ENCODE measurements around the gene ITFG1. TPM values are rescaled to one million over a fixed set of nuclear protein-coding genes. Genes with fewer than 3 reads are reported as not detected.
"Not testable (repeated sequence)": the region's sequence is repeated elsewhere in the genome, so short reads cannot be mapped to it uniquely, and the experiment has no call there.

Gene ITFG1
- total RNA-seq, 5 donors from 2014 or later (not counting 1 experiment from before 2014, with no cell fraction given), result 17.6 to 33.9 (median 22.6) TPM

DNA sequence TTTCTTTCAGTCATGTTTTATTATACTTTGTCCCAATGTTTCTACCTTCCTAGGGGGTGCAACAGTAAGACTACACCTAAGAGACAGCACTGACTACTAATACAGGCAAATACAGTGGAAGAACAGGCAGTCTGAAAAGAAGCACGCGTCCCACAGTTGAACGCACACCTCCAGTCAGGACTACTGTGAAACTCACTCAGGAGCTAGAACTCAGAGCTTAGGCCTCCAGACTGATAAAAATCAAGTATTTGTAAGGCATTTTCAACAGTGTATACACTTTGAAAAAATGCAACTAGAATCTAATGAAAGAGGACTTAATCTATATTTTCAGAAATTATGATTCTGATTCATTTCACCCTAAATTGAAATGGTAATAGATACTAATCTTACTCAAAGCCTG is 14.4 kb downstream of the ITFG1 start:
- Mint-ChIP-seq H3K27ac (no peak overlapping the region), H3K36me3 (peaks cover 50% of the 10 kb centered on the region), H3K9me3 (no peaks in the 10 kb centered on the region), H3K27me3 (no peaks in the 10 kb centered on the region), H3K4me3 (no peak overlapping the region), H3K4me1 (peaks cover 19 to 33% (median 33%) of the 10 kb centered on the region in 3 donors)
- H3K9me3 ChIP-seq, result no peaks in the 10 kb centered on the region
- POLR2A ChIA-PET, result no interaction called here
- no peaks in the 10 kb centered on the region for H3K27me3 ChIP-seq (replicated peaks in 1 of 2; ENCODE audit: control insufficient read depth in 2 of 2, extremely low read depth in 1 of 2, insufficient read depth in 2 of 2, low read length in 1 of 2)
- DNase-seq (no peak), ATAC-seq (replicated peaks in 1 of 4) (no peak)
- H3K27ac ChIP-seq (ENCODE audit: low read length), result no peak overlapping the region
- H3K4me3 ChIP-seq (ENCODE audit: control insufficient read depth in 1 of 2, extremely low read depth in 1 of 2, low read length in 1 of 2), result no peak overlapping the region
- 100% methylated on average over 3 of the region's 3 CpGs for WGBS (ENCODE audit: insufficient coverage)
- H3K36me3 ChIP-seq (ENCODE audit: control insufficient read depth in 2 of 2, extremely low read depth in 1 of 2, insufficient read depth in 1 of 2, low read length in 1 of 2), result peaks cover 0 to 28% of the 10 kb centered on the region in 2 donors
- CTCF ChIA-PET, result interaction anchor here in 1 of 2 donors (1.0 kb wide), 1 partner anchor 10 kb away, joined by 3 read pairs; no protein-coding TSS in a partner anchor
- H3K4me1 ChIP-seq (ENCODE audit: control insufficient read depth in 1 of 2, extremely low read depth in 1 of 2, insufficient read depth in 2 of 2, low read length in 2 of 2), result no peaks in the 10 kb centered on the region

DNA sequence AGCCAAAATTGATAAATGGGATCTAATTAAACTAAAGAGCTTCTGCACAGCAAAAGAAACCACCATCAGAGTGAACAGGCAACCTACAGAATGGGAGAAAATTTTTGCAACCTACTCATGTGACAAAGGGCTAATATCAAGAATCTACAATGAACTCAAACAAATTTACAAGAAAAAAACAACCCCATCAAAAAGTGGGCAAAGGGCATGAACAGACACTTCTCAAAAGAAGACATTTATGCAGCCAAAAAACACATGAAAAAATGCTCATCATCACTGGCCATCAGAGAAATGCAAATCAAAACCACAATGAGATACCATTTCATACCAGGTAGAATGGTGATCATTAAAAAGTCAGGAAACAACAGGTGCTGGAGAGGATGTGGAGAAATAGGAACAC is 18.0 kb downstream of the ITFG1 start:
- H3K4me1 Mint-ChIP-seq, result peaks cover 26 to 42% (median 34%) of the 10 kb centered on the region in 3 donors
- CTCF ChIA-PET; H3K27ac Mint-ChIP-seq; H3K4me1 ChIP-seq (ENCODE audit: control insufficient read depth in 1 of 2, extremely low read depth in 1 of 2, insufficient read depth in 2 of 2, low read length in 2 of 2); H3K9me3 Mint-ChIP-seq; H3K4me3 Mint-ChIP-seq; ATAC-seq (replicated peaks in 1 of 4); POLR2A ChIA-PET; H3K27ac ChIP-seq (ENCODE audit: low read length); H3K4me3 ChIP-seq (ENCODE audit: control insufficient read depth in 1 of 2, extremely low read depth in 1 of 2, low read length in 1 of 2); H3K27me3 Mint-ChIP-seq; H3K9me3 ChIP-seq; H3K27me3 ChIP-seq (replicated peaks in 1 of 2; ENCODE audit: control insufficient read depth in 2 of 2, extremely low read depth in 1 of 2, insufficient read depth in 2 of 2, low read length in 1 of 2); DNase-seq; H3K36me3 ChIP-seq (ENCODE audit: control insufficient read depth in 2 of 2, extremely low read depth in 1 of 2, insufficient read depth in 1 of 2, low read length in 1 of 2): not testable (repeated sequence)
- peaks cover 58% of the 10 kb centered on the region for H3K36me3 Mint-ChIP-seq

DNA sequence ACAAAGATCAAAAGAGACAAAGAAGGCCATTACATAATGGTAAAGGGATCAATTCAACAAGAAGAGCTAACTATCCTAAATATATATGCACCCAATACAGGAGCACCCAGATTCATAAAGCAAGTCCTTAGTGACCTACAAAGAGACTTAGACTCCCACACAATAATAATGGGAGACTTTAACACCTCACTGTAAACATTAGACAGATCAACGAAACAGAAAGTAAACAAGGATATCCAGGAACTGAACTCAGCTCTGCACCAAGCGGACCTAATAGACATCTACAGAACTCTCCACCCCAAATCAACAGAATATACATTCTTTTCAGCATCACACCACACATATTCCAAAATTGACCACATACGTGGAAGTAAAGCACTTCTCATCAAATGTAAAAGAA is 20.8 kb downstream of the ITFG1 start:
- H3K4me3 Mint-ChIP-seq; H3K27ac ChIP-seq (ENCODE audit: low read length); H3K27me3 ChIP-seq (replicated peaks in 1 of 2; ENCODE audit: control insufficient read depth in 2 of 2, extremely low read depth in 1 of 2, insufficient read depth in 2 of 2, low read length in 1 of 2); H3K27me3 Mint-ChIP-seq; H3K4me3 ChIP-seq (ENCODE audit: control insufficient read depth in 1 of 2, extremely low read depth in 1 of 2, low read length in 1 of 2); H3K36me3 ChIP-seq (ENCODE audit: control insufficient read depth in 2 of 2, extremely low read depth in 1 of 2, insufficient read depth in 1 of 2, low read length in 1 of 2); H3K27ac Mint-ChIP-seq; DNase-seq; H3K9me3 ChIP-seq; POLR2A ChIA-PET; ATAC-seq (replicated peaks in 1 of 4); CTCF ChIA-PET; H3K9me3 Mint-ChIP-seq; H3K4me1 ChIP-seq (ENCODE audit: control insufficient read depth in 1 of 2, extremely low read depth in 1 of 2, insufficient read depth in 2 of 2, low read length in 2 of 2): not testable (repeated sequence)
- Mint-ChIP-seq H3K4me1 (peaks cover 22 to 37% (median 32%) of the 10 kb centered on the region in 3 donors), H3K36me3 (peaks cover 53% of the 10 kb centered on the region)
- 83% methylated on average over 3 of the region's 3 CpGs for WGBS (ENCODE audit: insufficient coverage)

DNA sequence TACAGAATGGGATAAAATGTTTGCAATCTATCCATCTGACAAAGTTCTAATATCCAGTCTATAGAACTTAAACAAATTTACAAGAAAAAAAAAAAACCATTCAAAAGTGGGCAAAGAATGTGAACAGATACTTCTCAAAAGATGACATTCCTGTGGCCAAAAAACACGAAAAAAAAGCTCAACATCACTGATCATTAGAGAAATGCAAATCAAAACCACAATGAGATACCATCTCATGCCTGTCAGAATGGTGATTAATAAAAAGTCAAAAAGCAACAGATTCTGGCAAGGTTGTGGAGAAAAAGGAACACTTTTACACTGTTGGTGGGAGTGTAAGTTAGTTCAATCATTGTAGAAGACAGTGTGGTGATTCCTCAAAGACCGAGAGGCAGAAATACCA is 26.6 kb downstream of the ITFG1 start:
- H3K27me3 ChIP-seq (replicated peaks in 1 of 2; ENCODE audit: control insufficient read depth in 2 of 2, extremely low read depth in 1 of 2, insufficient read depth in 2 of 2, low read length in 1 of 2); H3K36me3 ChIP-seq (ENCODE audit: control insufficient read depth in 2 of 2, extremely low read depth in 1 of 2, insufficient read depth in 1 of 2, low read length in 1 of 2); H3K4me1 ChIP-seq (ENCODE audit: control insufficient read depth in 1 of 2, extremely low read depth in 1 of 2, insufficient read depth in 2 of 2, low read length in 2 of 2); POLR2A ChIA-PET; H3K27me3 Mint-ChIP-seq; H3K4me3 ChIP-seq (ENCODE audit: control insufficient read depth in 1 of 2, extremely low read depth in 1 of 2, low read length in 1 of 2); ATAC-seq (replicated peaks in 1 of 4); H3K27ac Mint-ChIP-seq; H3K27ac ChIP-seq (ENCODE audit: low read length); H3K9me3 ChIP-seq; DNase-seq; H3K9me3 Mint-ChIP-seq; H3K4me3 Mint-ChIP-seq: not testable (repeated sequence)
- CTCF ChIA-PET, result interaction anchor here in 1 of 2 donors (0.6 kb wide), 1 partner anchor 706 kb away, joined by 3 read pairs; no protein-coding TSS in a partner anchor
- WGBS (ENCODE audit: insufficient coverage), result no CpG with 5 or more reads among the region's 2 CpGs
- peaks cover 20 to 25% (median 25%) of the 10 kb centered on the region in 3 donors for H3K4me1 Mint-ChIP-seq
- peaks cover 40% of the 10 kb centered on the region for H3K36me3 Mint-ChIP-seq

DNA sequence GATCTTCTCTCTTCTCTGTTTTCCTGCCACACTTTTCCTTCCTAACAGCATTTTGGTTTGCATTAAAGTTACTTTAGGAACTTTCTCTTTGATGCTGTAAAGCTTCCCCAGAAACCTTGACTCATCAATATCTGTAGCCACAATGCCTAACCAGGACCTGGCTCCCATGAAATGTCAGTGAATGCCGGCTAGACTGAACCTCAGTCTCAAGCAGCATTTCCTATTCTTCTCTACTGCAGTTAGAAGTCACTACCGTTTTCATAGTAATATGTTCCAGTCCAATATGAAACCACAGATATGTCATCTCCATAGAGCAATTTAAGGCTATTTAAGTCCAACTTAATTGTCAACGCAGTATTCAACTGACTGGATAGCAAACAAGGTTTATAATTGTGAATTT is 28.9 kb downstream of the ITFG1 start:
- Histone ChIP-seq H3K4me3 (ENCODE audit: control insufficient read depth in 1 of 2, extremely low read depth in 1 of 2, low read length in 1 of 2) (no peak overlapping the region), H3K27me3 (replicated peaks in 1 of 2; ENCODE audit: control insufficient read depth in 2 of 2, extremely low read depth in 1 of 2, insufficient read depth in 2 of 2, low read length in 1 of 2) (no peaks in the 10 kb centered on the region), H3K36me3 (ENCODE audit: control insufficient read depth in 2 of 2, extremely low read depth in 1 of 2, insufficient read depth in 1 of 2, low read length in 1 of 2) (peaks cover 0 to 6% of the 10 kb centered on the region in 2 donors), H3K27ac (ENCODE audit: low read length) (no peak overlapping the region), H3K4me1 (ENCODE audit: control insufficient read depth in 1 of 2, extremely low read depth in 1 of 2, insufficient read depth in 2 of 2, low read length in 2 of 2) (no peaks in the 10 kb centered on the region), H3K9me3 (no peaks in the 10 kb centered on the region)
- ATAC-seq (replicated peaks in 1 of 4) (no peak), DNase-seq (no peak)
- Mint-ChIP-seq H3K4me1 (peaks cover 11 to 20% (median 13%) of the 10 kb centered on the region in 3 donors), H3K27ac (no peak overlapping the region), H3K4me3 (no peak overlapping the region), H3K36me3 (peaks cover 38% of the 10 kb centered on the region), H3K27me3 (no peaks in the 10 kb centered on the region), H3K9me3 (no peaks in the 10 kb centered on the region)
- 73% methylated on average over 3 of the region's 3 CpGs for WGBS (ENCODE audit: insufficient coverage)
- ChIA-PET POLR2A (no interaction called here), CTCF (no interaction called here)

DNA sequence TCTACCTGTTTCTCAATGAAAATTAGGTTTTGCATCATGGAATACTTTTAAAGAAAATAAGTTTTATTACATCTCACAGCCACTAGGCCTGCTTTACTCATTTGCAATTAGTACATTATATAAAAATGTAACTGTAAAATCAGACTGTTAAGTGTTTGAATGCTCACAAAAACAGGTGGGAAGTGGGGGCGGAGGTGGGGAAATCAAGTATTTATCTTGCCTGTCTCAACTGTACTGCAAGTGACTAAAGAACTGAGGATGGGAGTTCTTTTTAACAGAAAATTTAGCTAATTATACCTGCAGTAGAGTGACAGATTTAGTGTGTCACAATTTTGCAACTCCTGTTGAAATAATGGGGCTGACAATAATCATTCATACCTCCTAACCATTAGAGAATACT is 34.1 kb downstream of the ITFG1 start:
- Mint-ChIP-seq H3K27me3 (no peaks in the 10 kb centered on the region), H3K4me3 (no peak overlapping the region), H3K27ac (no peak overlapping the region), H3K36me3 (peaks cover 64% of the 10 kb centered on the region), H3K4me1 (peaks cover 0 to 4% (median 3%) of the 10 kb centered on the region in 3 donors), H3K9me3 (no peaks in the 10 kb centered on the region)
- ChIA-PET CTCF (no interaction called here), POLR2A (no interaction called here)
- no peak for DNase-seq
- H3K9me3 ChIP-seq, result no peaks in the 10 kb centered on the region
- no peak overlapping the region for H3K4me3 ChIP-seq (ENCODE audit: control insufficient read depth in 1 of 2, extremely low read depth in 1 of 2, low read length in 1 of 2)
- WGBS (ENCODE audit: insufficient coverage), result no CpG with 5 or more reads among the region's 1 CpG
- ATAC-seq (replicated peaks in 1 of 4), result no peak
- peaks cover 7 to 18% of the 10 kb centered on the region in 2 donors for H3K36me3 ChIP-seq (ENCODE audit: control insufficient read depth in 2 of 2, extremely low read depth in 1 of 2, insufficient read depth in 1 of 2, low read length in 1 of 2)
- H3K27me3 ChIP-seq (replicated peaks in 1 of 2; ENCODE audit: control insufficient read depth in 2 of 2, extremely low read depth in 1 of 2, insufficient read depth in 2 of 2, low read length in 1 of 2), result no peaks in the 10 kb centered on the region
- no peak overlapping the region for H3K27ac ChIP-seq (ENCODE audit: low read length)
- no peaks in the 10 kb centered on the region for H3K4me1 ChIP-seq (ENCODE audit: control insufficient read depth in 1 of 2, extremely low read depth in 1 of 2, insufficient read depth in 2 of 2, low read length in 2 of 2)

DNA sequence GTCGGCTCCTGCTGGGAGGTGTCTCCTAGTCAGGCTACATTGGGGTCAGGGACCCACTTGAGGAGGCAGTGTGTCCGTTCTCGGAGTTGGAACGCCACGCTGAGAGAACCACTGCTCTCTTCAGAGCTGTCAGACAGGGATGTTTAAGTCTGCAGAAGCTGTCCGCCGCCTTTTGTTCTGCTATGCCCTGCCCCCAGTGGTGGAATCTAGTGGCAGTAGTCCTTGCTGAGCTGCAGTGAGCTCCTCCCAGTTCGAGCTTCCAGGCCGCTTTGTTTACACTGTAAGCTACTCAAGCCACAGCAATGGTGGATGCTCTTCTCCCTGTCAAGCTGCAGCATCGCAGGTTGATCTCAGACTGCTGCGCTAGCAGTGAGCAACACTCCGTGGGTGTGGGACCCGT is 36.0 kb downstream of the ITFG1 start:
- DNase-seq (no peak), ATAC-seq (replicated peaks in 1 of 4) (no peak)
- Histone ChIP-seq H3K4me1 (ENCODE audit: control insufficient read depth in 1 of 2, extremely low read depth in 1 of 2, insufficient read depth in 2 of 2, low read length in 2 of 2) (no peaks in the 10 kb centered on the region), H3K36me3 (ENCODE audit: control insufficient read depth in 2 of 2, extremely low read depth in 1 of 2, insufficient read depth in 1 of 2, low read length in 1 of 2) (peaks cover 7 to 18% of the 10 kb centered on the region in 2 donors), H3K27ac (ENCODE audit: low read length) (no peak overlapping the region), H3K9me3 (no peaks in the 10 kb centered on the region), H3K27me3 (replicated peaks in 1 of 2; ENCODE audit: control insufficient read depth in 2 of 2, extremely low read depth in 1 of 2, insufficient read depth in 2 of 2, low read length in 1 of 2) (no peaks in the 10 kb centered on the region), H3K4me3 (ENCODE audit: control insufficient read depth in 1 of 2, extremely low read depth in 1 of 2, low read length in 1 of 2) (no peak overlapping the region)
- Mint-ChIP-seq H3K27me3 (no peaks in the 10 kb centered on the region), H3K27ac (no peak overlapping the region), H3K36me3 (peaks cover 73% of the 10 kb centered on the region), H3K4me1 (peaks cover 0 to 4% (median 0%) of the 10 kb centered on the region in 3 donors), H3K4me3 (no peak overlapping the region), H3K9me3 (no peaks in the 10 kb centered on the region)
- CTCF ChIA-PET, result interaction anchor here in 1 of 2 donors (0.8 kb wide), 1 partner anchor 30 kb away, joined by 4 read pairs; no protein-coding TSS in a partner anchor
- WGBS (ENCODE audit: insufficient coverage), result 100% methylated on average over 11 of the region's 13 CpGs
- POLR2A ChIA-PET, result no interaction called here

Measured in T-cell (primary cell).